ENCODE data around the gene PDE8A.

- no peak for TF ChIP-seq CTCF (IDR thresholded peaks at IDR 0.05)
- no peak for TF ChIP-seq EZH2 (IDR thresholded peaks at IDR 0.05; ENCODE audit: borderline replicate concordance, insufficient read depth, low read depth, low read length, poor library complexity, severe bottlenecking)
Observed at GRCh38 chr15:85041230-85041629, 59.6 kb downstream of the PDE8A start.

Data from B cell (primary cell).